ENCODE results near the gene HSD11B2.

The HSD11B2 gene

GRCh38 chr16:67454852-67455251, 23.9 kb downstream of the HSD11B2 start:
- no peak for DNase-seq

GRCh38 chr16:67456391-67457081, 25.6 kb downstream of the HSD11B2 start:
- peak; percentile 32 for DNase-seq

GRCh38 chr16:67457611-67458010, 26.7 kb downstream of the HSD11B2 start:
- no peak for DNase-seq

GRCh38 chr16:67458121-67458641, 27.3 kb downstream of the HSD11B2 start:
- DNase-seq: no peak

GRCh38 chr16:67459066-67459860, 28.3 kb downstream of the HSD11B2 start:
- no peak for DNase-seq

GRCh38 chr16:67459861-67460150, 28.9 kb downstream of the HSD11B2 start:
- no peak for DNase-seq

- no peak for DNase-seq
These were observed 29.2 kb downstream of the HSD11B2 start for GRCh38 chr16:67460168-67460567.

- DNase-seq: no peak
These were observed 30.0 kb downstream of the HSD11B2 start for GRCh38 chr16:67460961-67461360.

- no peak for DNase-seq
These were observed 30.8 kb downstream of the HSD11B2 start for GRCh38 chr16:67461600-67462278.

- no peak for DNase-seq
These were observed 31.3 kb downstream of the HSD11B2 start for GRCh38 chr16:67462279-67462655.

GRCh38 chr16:67463059-67463458, 32.1 kb downstream of the HSD11B2 start:
- DNase-seq: no peak

- DNase-seq: no peak
These were observed 32.8 kb downstream of the HSD11B2 start for GRCh38 chr16:67463691-67464090.

GRCh38 chr16:67464565-67464964, 33.6 kb downstream of the HSD11B2 start:
- no peak for DNase-seq

GRCh38 chr16:67466581-67466980, 35.7 kb downstream of the HSD11B2 start:
- no peak for DNase-seq

GRCh38 chr16:67468731-67469130, 37.8 kb downstream of the HSD11B2 start:
- DNase-seq: no peak

- no peak for DNase-seq
These were observed 39.4 kb downstream of the HSD11B2 start for GRCh38 chr16:67470359-67470758.

- no peak for DNase-seq
These were observed 41.0 kb downstream of the HSD11B2 start for GRCh38 chr16:67471758-67472384.

- DNase-seq: peak; percentile 39
These were observed 43.9 kb downstream of the HSD11B2 start for GRCh38 chr16:67474551-67475455.

GRCh38 chr16:67477960-67478554, 47.1 kb downstream of the HSD11B2 start:
- DNase-seq: no peak

- peak; percentile 100 for DNase-seq
These were observed 50.1 kb downstream of the HSD11B2 start, which contains the start of gene ATP6V0D1 for GRCh38 chr16:67480833-67481560. Gene ATP6V0D1, minus strand, starts transcription at chr16:67481157. Its CDS starts 71 bp downstream, at chr16:67481086.
